ENCODE measurements around the gene ZNF836.

DNA sequence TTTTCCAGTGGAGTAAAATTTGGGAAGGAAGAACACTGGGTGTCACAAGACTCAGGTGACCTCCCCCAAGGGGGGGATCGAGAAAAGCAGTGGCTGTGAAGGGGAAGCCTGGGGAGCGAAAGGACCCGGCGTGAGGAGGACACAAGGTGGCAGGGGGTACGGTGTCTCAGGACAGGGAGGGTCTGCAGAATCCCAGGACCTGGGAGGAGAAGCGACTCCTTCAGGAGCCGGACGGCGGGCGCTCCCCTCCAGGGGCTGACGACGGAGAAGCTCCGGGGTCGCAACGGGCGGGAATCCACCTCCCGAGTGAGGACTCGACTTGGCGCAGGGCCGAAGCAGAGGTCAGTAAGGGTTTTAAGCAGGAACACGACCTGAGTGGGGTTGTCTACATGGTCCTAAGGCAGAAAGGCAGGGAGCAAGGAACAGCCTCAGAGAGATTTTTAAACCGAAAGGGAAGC lies 529 bp downstream of the ZNF836 start:
- TF ChIP-seq POLR2A (IDR thresholded peaks at IDR 0.05): no peak
- TF ChIP-seq, protein P1, sequence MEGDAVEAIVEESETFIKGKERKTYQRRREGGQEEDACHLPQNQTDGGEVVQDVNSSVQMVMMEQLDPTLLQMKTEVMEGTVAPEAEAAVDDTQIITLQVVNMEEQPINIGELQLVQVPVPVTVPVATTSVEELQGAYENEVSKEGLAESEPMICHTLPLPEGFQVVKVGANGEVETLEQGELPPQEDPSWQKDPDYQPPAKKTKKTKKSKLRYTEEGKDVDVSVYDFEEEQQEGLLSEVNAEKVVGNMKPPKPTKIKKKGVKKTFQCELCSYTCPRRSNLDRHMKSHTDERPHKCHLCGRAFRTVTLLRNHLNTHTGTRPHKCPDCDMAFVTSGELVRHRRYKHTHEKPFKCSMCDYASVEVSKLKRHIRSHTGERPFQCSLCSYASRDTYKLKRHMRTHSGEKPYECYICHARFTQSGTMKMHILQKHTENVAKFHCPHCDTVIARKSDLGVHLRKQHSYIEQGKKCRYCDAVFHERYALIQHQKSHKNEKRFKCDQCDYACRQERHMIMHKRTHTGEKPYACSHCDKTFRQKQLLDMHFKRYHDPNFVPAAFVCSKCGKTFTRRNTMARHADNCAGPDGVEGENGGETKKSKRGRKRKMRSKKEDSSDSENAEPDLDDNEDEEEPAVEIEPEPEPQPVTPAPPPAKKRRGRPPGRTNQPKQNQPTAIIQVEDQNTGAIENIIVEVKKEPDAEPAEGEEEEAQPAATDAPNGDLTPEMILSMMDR (IDR thresholded peaks at IDR 0.05): no peak
